GM18858 (cell line): ENCODE data around the gene PHGDH.
"Not testable (repeated sequence)": the region's sequence is repeated elsewhere in the genome, so short reads cannot be mapped to it uniquely, and the experiment has no call there.

Experiments
- ATAC-seq: cut with Tn5 transposase; IDR thresholded peaks from one replicate; pipeline ENCODE4 v1.9.1; 2021; ENCODE audit not compliant: unreplicated experiment

Gene PHGDH

DNA sequence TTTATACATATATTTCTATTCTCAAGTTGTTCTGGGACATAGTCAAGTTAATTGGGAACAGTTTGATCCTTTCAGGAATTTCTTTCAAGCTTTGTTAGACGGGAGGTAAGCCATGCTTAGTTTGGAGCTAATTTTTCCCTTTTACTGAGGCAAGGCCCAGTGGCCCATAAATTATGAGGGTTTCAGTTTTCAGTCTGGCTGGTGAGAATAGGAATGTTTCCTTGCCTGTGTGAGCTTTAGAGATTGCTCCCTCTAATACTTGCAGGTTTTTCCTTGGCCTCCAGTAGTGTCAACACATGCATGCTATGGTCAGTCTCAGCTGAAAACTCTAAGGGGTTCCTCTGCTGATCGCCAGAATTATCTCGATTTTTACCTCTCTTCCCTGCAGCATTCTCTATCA is 14.1 kb upstream of the PHGDH start:
- no peak for ATAC-seq

DNA sequence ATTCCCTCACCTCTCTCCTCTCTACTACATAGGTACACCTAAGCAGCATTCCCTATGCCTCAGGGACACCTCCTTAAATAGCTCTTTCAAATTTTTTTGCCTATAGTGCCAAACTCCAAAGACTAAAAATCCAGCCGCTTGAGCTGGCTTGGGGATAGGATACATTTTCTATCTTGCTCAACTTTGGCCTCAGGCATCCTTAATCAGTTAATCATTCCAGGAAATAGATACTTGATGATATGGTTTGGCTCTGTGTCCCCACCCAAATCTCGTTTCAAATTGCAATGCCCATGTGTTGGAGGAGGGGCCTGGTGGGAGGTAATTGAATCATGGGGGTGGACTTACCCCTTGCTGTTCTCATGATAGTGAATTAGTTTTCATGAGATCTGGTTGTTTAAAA is 11.4 kb upstream of the PHGDH start:
- ATAC-seq = no peak

DNA sequence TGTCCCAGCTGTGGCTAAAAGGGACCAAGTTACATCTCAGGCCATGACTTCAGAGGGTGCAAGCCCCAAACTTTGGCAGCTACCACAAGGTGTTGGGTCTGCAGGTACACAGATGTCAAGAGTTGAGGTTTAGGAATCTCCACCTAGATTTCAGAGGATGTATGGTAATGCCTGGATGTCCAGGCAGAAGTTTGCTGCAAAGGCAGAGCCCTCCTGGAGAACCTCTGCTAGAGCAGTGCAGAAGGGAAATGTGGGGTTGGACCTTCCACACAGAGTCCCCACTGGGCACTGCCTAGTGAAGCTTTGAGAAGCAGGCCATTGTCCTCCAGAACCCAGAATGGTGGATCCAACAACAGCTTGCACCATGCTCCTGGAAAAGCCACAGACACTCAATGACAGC is 10.1 kb upstream of the PHGDH start:
- no peak for ATAC-seq

DNA sequence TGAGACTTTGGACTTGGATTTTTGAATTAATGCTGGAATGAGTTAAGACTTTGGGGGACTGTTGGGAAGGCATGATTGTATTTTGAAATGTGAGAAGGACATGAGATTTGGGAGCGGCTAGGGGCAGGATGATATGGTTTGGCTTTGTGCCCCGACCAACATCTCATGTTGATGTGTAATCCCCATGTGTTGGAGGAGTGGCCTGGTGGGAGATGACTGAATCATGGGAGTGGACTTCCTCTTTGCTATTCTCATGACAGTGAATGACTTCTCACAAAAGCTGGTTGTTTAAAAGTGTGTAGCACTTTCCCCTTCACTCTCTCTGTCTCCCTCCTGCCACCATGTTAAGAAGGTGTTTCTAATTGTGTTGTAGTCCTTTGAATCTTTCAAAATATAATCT is 9.3 kb upstream of the PHGDH start:
- ATAC-seq = no peak

DNA sequence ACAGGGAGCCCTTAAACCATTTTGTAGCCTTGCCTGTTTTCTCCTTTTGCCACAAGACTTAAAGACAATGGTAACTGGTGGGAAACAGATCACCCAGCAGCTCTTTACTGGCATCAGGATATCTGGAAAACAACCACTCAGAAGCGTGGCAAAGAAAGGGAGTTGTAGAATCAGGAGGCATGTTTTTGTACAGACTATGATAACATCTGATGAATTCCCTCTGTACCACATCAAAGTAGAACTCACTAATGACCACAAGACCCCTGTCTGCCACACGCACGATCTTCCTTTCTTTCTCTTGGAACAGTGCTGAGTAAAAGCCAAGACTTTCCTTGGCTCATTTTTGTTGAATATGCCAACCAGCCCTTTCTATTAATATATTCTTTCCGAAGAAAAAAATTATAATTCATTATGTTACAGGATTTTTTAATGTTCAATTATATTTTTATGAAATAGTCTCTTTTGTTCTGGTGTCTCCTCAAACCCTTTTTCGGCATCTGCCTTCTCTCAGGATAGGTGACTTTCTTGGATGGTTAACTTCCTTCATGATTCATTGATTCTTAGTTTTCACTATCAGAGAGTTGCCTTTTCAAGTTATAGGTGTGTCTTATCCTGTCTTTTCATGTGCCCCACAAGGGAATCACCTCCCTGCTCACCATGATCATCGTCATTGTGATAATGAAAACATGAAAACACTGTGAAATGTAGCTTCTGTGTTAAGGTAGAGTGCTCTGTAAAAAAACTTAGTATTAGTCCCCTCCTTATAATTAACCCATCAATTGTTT is 7.9 kb upstream of the PHGDH start:
- ATAC-seq = no peak

DNA sequence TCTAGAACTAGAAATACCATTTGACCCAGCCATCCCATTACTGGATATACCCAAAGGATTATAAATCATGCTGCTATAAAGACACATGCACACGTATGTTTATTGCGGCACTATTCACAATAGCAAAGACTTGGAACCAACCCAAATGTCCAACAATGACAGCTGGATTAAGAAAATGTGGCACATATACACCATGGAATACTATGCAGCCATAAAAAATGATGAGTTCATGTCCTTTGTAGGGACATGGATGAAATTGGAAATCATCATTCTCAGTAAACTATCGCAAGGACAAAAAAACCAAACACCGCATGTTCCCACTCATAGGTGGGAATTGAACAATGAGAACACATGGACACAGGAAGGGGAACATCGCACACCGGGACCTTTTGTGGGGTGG is 5.1 kb upstream of the PHGDH start:
- ATAC-seq = not testable (repeated sequence)

DNA sequence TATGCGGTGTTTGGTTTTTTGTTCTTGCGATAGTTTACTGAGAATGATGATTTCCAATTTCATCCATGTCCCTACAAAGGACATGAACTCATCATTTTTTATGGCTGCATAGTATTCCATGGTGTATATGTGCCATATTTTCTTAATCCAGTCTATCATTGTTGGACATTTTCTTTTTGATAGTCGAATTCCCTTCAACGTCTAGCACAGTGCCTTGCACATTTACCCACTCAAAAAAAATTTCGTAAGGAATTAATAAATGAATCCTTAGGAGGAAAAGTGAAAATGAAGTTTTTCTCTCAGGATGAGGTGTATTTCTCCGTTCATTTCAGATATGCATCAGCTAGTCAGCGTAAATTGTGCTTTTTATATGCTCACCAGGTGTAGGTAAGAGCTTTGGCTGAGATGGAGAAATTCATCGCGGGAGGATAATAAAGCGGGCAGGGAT is 354 bp upstream of the PHGDH start:
- not testable (repeated sequence) for ATAC-seq

DNA sequence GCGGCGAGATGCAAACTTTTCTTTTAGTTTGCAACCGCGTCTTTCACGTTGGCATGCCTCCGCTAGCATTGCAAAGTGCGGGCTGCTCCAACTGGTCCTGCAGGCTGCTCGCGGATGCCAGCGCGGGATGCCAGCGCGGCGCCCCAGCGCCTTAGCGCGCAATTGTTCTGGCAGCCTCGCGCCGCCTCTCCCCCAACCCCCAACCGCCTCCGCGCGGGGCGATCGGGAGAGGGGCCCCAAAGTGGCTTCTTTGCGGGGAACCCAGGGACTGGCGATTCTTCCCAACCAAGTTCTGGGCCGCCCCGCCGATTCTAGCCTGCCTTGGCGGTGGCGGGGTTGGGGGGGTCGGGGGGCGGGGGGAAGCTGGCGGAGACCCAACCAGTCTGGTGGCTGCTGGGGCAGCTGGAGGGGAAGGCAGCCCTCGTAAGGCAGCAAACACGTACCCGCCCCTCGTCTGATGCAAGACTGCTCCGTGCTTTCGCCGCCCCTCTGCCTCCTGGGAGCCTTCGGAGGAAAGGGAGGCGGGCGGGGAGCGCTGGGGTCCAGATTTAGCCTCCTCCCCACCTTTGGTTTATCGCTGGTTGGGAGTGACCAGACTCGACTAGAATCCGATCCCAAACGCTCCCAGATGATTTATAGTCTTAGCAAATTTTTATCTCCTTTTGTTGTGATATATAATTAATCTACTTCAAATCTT is 756 bp downstream of the PHGDH start:
- ATAC-seq = no peak

DNA sequence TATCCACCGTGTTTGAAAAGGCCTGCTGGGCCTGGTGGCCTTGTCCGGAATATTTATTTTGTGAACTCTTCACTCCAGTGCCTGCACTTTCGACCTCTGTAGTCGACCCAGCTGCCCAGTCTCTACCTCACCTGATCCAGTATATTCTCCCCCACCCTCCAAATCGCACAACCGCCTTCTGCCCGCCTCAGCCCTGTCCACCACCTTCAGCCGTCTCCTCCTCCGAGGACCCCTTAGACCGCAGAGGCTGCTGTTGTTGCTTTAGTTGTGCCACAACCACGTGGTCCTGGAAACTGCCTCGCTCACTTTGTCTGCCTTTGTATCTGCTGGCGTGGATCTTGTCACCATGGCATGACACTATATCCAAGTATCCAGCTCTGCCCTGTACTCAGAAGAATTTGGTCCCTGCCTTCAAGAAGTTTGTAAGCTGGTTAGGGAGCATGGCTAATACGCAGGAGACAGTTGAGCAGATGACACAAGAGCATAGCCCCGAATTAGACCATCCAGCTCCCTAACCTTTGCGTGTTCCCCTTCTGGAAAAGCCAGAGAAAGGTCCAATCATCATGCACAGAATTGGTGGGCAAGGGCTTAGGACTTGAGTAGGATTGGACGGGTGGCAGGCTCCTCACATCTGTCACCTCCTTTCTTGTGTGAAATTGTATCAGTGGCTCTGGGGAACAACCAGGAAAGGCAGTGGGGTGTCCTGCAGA is 1.5 kb downstream of the PHGDH start:
- ATAC-seq = no peak

DNA sequence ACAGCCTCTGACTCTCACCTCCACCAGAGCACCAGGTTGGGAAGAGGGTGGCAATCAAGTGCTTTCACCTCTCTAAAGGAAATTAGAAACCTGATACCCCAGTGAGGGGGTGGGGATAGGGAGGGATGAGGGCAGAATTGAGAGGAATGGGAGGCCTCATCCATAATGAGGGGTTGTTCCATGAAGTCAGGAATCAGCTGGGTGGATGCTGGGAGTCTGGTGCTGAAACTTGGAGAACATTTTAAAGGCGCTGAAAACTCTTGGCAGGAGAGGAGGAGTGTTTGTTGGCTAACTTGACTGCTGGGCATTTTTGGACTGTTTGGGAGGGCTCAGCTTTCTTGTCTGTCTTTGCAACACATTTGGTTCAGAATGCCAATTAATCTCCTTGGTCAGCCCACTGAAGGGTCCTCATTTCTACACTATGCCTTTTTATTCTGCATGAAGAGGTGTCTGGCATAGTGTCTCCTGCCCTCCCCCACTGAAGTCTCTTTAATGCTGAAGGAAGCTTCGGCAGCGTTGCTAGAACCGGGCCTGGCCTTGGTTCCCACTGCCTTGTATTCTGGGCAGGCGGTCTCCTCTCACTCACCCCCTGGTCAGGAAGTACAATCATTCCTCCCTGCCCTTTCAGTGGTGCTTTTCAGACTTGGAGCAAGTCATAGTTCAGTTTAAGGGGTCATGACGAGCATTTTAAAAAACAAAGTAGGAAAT is 2.2 kb downstream of the PHGDH start:
- no peak for ATAC-seq

DNA sequence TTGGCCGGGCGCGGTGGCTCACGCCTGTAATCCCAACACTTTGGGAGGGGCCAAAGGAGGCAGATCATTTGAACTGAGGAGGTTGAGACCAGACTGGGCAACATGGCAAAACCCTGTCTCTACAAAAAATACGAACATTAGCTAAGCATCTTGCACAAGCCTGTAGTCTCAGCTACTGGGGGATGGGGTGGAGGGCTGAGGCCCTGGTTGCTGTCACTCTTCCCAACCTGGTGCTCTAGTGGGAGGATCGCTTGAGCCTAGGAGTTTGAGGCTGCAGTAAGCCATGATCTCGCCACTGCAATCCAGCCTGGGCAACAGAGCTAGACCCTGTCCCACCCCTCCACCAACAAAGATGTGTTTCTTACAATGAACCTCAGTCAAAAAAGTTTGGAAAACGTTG is 2.8 kb downstream of the PHGDH start:
- ATAC-seq = no peak

DNA sequence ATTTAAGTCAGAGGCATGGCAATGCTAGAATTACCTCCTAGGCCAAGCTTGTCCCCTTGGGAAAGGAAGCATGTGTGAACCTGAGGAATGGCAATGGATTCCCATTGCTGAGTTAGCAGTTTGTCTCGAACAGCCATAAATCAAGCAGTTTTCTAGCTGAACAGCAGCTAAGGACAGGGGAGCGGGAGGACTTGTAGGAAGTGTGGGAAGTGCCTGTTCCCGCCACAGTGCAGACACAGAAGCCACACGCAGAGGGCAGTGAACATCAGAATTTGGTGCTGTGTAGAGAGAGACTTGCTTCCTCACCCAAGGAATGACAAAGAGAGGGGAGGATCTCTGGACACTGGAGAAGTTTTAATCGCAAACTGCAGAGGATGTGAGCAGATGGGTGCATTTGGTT is 3.8 kb downstream of the PHGDH start:
- ATAC-seq = no peak

DNA sequence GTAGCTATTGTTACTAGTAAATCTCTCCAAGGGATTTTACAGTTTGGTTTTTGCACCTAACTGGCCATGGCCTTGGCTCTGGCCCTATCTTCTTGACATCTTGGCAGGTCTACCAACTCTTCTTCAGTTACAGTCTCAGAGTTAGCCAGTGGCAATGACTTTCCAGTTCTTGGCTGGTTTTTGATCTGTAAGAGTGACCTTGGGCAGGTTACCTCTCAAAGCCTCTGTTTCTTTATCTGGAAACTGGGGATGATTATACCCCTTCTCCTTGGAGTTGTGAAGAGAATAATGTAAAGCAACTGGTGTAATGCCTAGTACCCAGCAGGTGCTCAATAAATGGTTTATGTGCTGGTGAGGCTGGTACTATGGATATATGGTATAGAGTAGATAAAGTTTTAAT is 6.7 kb downstream of the PHGDH start:
- no peak for ATAC-seq

DNA sequence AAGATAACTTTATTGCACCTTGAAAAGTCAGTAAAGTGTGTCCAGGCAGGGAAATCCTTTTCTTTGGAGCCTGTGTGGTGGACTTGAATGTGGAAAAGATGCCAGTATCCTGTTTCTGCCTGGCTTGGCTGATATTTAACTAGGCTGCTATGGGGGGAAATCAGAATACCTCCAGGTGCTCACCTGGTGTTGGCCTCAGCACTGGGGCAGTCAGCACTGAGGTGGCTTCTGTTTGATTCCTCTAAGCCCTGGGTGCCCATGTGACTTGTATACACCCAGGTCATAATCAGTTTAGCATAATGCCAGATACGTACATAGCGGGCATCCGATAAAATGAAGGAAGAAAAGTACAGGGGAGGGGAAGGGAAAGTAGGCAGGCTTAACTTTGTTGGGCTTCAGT is 7.2 kb downstream of the PHGDH start:
- ATAC-seq = no peak

DNA sequence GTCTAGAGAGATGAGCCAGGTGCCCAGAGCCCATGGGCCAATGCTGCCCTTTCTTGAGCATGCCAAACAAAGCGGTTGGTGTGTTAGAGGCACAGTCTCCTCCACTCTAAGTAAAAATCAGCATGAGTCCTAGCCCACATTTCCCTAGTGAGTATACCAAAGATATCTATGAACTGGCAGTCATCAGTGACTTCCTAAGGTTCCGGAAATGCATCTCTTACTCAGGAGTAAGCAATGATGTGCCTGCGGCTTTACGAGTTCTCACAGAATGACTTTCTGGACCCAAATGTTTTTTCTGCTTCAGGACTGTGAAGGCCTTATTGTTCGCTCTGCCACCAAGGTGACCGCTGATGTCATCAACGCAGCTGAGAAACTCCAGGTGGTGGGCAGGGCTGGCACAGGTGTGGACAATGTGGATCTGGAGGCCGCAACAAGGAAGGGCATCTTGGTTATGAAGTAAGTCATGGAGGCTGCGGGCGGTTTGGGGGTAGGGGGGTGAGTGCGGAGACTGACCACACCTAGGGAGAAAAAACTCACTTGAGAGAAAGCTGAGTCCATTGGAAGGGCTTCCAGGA is 9.2 kb downstream of the PHGDH start:
- no peak for ATAC-seq

DNA sequence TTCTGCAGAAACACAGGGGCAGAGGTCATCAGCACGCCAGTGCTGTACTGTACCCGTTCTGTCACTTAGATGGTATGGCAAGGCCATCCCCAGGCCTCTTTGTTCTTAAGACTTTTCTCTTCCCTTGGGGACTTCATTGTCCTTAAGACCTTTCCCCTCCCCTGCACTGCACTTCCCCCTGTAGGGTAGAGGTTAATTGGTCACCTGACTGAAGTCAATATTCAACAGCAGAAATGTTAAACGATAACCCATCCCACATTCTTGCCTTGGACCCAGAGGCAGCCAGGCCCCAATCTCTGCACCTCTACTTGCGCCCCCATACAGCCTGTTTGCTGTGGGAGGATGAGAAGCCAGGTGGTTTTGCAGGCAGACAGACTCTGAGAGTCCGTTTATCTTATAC is 10.2 kb downstream of the PHGDH start:
- ATAC-seq = no peak

DNA sequence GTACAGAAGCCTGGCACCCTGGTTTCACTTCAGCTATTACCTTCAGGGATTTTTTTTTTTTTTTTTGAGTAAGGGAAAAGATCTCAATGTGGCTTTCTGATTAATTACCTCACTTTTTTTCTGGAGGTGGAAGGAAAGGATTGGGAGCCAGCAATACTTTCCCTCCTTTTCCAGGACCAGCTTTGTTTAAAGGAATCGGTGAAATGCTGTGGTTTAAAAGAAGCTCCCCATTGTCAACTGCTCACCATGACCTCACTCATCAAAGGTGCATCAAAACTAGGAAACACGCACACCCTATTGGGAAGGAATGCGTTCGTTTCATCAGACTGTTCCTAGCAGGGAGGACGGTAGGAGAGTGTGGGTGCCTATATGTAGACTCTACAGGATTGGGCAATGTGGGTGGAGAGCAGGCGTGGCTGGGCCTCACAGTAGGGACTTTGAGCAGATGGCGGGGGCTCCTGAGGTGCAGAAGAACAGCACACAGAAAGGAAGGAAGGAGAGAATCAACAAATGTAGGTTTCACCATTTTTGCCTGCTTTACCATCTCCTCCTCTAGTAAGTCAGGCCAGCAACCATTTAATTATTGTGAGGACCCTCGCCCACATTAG is 13.0 kb downstream of the PHGDH start:
- no peak for ATAC-seq

DNA sequence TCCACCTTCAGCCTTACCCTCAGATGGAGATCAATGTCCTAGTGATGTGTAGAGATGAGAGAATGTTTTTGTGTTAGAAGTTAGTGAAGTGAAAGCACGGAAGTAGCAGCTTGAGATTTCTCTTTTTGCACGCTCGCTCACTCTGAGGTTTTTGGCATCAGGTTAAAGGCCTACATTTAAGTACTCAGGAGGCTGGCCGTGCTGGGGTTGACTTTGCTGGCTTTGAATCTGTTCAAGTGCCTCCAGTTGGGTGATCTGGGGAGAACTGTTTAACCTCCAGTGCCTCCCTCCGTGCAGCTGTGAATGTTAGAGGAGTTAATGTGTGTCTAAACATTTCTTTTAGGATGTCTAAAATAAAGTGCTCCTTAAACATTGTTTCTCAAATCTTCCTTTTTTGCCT is 13.9 kb downstream of the PHGDH start:
- no peak for ATAC-seq

DNA sequence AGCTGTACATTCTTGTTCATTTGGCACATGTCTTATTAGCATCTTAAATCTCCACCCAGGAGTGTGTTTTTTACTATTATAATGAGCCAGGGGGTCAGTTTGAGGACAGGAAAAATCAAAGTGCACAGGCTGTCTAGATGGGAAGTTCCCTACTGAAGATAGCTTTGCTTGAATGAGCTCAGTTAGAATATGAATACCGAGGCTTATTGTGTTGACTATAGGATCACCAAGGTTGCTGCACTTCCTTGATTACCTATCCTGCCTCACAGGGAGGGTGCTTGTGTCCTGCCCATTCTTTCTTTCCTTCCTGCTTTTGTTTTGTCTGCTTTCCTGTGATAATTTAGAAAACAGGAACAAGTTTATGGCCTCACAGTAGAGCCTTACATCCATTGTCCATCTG is 16.3 kb downstream of the PHGDH start:
- peak; percentile 77 for ATAC-seq

DNA sequence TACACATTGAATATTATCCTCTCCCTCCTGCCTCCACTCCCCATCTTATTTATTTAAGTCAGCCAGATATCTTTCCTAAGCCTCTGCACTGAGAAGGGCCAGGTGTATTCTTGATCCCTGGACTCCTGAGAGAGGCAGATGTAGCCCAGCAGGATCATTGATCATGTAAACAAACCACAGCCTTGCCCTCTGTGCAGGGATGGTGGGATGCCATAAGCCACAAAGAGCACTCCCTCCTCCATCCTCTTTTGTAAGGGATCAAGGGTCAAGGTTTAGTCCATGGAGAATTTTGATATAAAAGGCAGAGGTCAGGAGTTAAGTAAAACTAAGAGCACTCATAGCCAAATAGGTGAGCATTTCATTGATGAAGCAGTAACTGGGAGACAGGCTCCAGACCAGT is 17.3 kb downstream of the PHGDH start:
- no peak for ATAC-seq

DNA sequence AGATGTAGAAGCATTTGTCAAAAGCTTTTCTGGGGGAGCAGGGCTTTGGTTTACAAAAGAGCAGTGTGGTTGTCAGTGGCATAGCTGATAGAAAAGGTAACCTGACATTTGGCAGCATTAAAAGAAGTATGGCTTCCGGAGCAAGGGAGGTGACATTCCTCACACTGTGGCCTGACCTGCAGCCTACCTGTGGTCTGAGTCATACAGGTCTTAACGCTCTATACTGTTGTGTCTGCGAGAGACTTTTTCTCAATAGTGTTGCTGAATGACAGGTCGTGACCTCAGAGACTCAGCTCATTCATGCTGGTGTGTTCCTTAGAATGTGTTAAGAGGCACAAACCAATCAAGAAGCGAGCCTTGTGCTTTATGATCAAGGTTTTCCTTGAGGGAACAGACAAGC is 19.3 kb downstream of the PHGDH start:
- ATAC-seq = no peak
